HCEC 1CT (cell line): Measurements from ENCODE around the gene EPHA8.

Source experiments
- DNase-seq: peaks from one replicate; pipeline ENCODE4 v3.0.0-alpha.2; 2017

The EPHA8 gene

DNA sequence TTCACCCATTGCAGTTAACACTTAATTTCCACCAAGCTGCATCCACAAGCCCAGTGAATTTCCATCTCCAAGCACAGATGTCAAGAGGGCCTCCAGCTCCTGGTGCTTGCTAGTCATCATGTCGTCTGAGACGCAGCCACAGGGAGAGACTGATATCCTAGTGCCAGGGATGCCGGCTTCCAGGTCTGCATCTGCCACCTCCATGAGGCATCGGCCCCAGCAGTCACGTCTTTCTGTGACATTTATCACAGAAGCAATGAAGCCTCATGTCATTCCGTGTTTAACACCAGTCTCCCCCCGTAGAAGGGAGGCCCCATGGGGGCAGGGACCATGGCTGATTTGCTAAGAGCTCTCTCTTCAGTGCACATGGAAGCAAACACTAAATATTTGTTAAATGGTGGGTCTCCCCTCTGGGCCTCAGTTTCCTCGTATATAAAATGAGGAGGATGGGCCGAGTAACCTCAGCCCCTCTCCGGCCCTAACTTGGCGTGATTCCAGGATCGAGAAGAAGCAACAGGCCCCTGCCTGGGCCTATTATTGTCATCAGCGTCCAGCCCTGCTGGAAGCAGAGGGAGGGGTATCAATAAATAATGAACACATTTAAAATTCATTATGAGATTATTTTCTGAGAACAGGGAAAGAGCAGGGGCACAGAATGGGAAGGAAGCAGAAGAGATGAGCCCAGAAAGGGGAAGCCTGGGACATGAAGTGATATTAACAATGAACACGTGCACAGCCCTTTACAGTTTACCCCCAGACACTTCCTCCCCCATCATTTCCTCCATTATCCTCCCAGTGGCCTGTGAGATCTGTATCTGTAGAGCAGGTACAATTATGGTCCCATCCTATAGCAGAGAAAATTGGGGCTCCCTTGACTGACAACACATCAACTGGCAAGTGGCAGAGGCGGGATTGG lies 88.9 kb downstream of the EPHA8 start:
- no peak for DNase-seq

DNA sequence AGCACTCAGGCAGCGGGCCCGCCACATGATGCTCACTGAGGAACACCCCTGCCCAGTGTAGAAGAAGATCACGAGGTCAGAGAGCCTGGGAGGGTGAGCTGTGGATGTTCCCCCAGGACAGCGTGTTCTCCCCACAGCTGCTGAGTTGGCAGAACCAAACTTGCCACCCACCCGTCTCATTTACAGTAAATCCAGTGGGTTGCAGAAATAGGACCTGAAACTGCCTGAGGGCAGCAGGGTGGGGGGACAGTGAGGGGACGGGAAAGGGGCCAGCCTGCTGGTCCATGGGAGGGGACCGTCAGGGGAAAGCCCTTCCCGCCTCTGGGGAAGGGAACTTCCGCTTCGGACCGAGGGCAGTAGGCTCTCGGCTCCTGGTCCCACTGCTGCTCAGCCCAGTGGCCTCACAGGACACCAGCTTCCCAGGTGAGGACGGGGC lies 89.6 kb downstream of the EPHA8 start, which contains the start of gene C1QB:
Gene C1QB (plus strand): TSS at position 356 of the 436 bp plus-strand sequence. CDS start 6,227 bp downstream, outside the sequence.
- no peak for DNase-seq
